Smooth muscle cell (in vitro differentiated cells): ENCODE data around the gene ZDHHC11B. TPM values are rescaled to one million over a fixed set of nuclear protein-coding genes. Genes with fewer than 3 reads are reported as not detected.

Experiments used
- DNase-seq: peaks from one replicate; lab custom pipeline; 2025; ENCODE audit not compliant: unreplicated experiment; lab: John Stamatoyannopoulos, UW
- H2AFZ ChIP-seq: fragments of 200-600 bp; sonication (generic); 2 replicates; pipeline ENCODE4 v1.6.0; 2016; ENCODE audit warnings: antibody characterized with exemption, low read depth, mild to moderate bottlenecking
- H3F3A ChIP-seq: fragments of 200-600 bp; sonication (generic); 2 replicates; pipeline ENCODE4 v1.6.0; 2017; ENCODE audit warnings: antibody characterized with exemption, low read depth
- H3K27ac ChIP-seq: fragments of 200-600 bp; sonication (generic); 2 replicates; pipeline ENCODE4 v1.5.1; 2016; ENCODE audit warnings: low read depth, mild to moderate bottlenecking
- H3K27me3 ChIP-seq: fragments of 200-600 bp; sonication (generic); 2 replicates; pipeline ENCODE4 v1.6.1; 2016; ENCODE audit warnings: low read depth, mild to moderate bottlenecking
- H3K36me3 ChIP-seq: fragments of 200-600 bp; sonication (generic); 2 replicates; pipeline ENCODE4 v1.5.1; 2016; ENCODE audit warnings: low read depth
- H3K4me1 ChIP-seq: fragments of 200-600 bp; sonication (generic); 2 replicates; pipeline ENCODE4 v1.5.1; 2016; ENCODE audit warnings: low read depth
- H3K4me2 ChIP-seq: fragments of 200-600 bp; sonication (generic); 2 replicates; pipeline ENCODE4 v1.6.0; 2016; ENCODE audit warnings: mild to moderate bottlenecking
- H3K4me3 ChIP-seq: fragments of 200-600 bp; sonication (generic); 2 replicates; pipeline ENCODE4 v1.5.1; 2016; ENCODE audit warnings: mild to moderate bottlenecking
- H3K79me2 ChIP-seq: fragments of 200-600 bp; sonication (generic); 2 replicates; pipeline ENCODE4 v1.6.0; 2016; ENCODE audit warnings: low read depth, mild to moderate bottlenecking
- H3K9ac ChIP-seq: fragments of 200-600 bp; sonication (generic); 2 replicates; pipeline ENCODE4 v1.6.0; 2016; ENCODE audit warnings: low read depth
- H3K9me3 ChIP-seq: fragments of 200-600 bp; sonication (generic); replicated peaks from 2 replicates; pipeline ENCODE4 v1.5.1; 2016; ENCODE audit warnings: low read depth
- H4K20me1 ChIP-seq: fragments of 200-600 bp; sonication (generic); 2 replicates; pipeline ENCODE4 v1.6.0; 2016; ENCODE audit warnings: low read depth
- CTCF ChIP-seq: fragments of 200-600 bp; sonication (generic); IDR thresholded peaks from 2 replicates; pipeline ENCODE4 v1.5.1; 2017; ENCODE audit warnings: borderline replicate concordance, mild to moderate bottlenecking, antibody characterized with exemption; ENCODE audit not compliant: insufficient read depth, poor library complexity, severe bottlenecking
- WGBS: methylation state at CpG from one replicate; pipeline ENCODE4 v1.1.7; 2016; ENCODE audit warnings: low lambda C conversion rate; 5-methylcytosine and 5-hydroxymethylcytosine counted together
- polyA plus RNA-seq: library from polyadenylated mRNA; unstranded; fragments of >200 nt; fragmentation: Nextera tagmentation; extraction: Ambion mirVana; gene quantifications from 2 replicates; pipeline ENCODE4 v1.2.1, GENCODE V29; 2016
- total RNA-seq: library from RNA; depleted of rRNA; stranded (reverse); fragments of >200 nt; gene quantifications from 2 replicates; pipeline ENCODE4 v1.2.3, GENCODE V29; 2014

Gene ZDHHC11B
- total and polyA plus RNA-seq, 2 experiments from 2014 or later: not detected

DNA sequence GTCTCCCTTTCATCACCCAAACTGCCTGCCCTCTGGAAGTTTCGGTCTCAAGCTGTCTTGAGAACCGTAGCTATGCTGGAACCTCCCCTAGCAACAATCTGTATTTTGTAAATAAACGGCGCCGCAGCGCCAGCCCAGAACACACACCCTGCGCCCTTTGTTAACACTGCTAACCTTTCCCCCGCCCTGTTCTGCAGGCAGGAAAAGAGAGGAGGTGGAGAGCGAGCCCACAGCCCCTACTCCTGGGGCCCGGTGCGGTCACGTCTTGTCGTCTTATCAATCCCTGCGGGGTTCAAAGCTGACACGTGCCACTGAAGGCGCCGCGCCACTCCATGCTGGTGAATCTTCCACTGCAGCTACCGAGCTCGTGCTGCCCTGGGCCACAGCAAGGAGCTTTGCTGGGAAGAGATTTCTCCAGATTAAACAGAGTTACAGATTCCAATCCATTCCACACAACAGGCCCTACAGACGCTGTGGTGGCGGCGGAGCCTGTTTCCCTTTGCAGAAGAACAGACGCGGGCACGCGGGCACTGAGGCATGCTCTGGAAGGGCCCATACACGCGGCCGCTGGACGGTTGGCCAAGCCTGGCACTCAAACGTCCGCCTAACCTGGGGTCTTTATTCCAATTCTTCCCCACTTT, 25.3 kb downstream of the ZDHHC11B start:
- no peak for TF ChIP-seq CTCF
- DNase-seq: no peak
- Histone ChIP-seq H3K27me3 (no peaks in the 10 kb centered on the region), H3K9me3 (no peaks in the 10 kb centered on the region), H3K9ac (no peak overlapping the region), H3F3A (no peaks in the 10 kb centered on the region), H3K4me3 (no peak overlapping the region), H2AFZ (no peak overlapping the region), H3K27ac (no peak overlapping the region), H3K79me2 (no peaks in the 10 kb centered on the region), H3K36me3 (no peaks in the 10 kb centered on the region), H3K4me2 (no peak overlapping the region), H3K4me1 (peaks cover 13% of the 10 kb centered on the region), H4K20me1 (no peaks in the 10 kb centered on the region)
- WGBS: 78% methylated on average over 33 of the region's 33 CpGs

- DNase-seq: no peak
- no peak overlapping the region for H3K4me3 ChIP-seq
- H3K79me2 ChIP-seq: no peaks in the 10 kb centered on the region
- no peak overlapping the region for H3K4me2 ChIP-seq
- no peak for TF ChIP-seq CTCF
- no peak overlapping the region for H2AFZ ChIP-seq
- WGBS: 93% methylated on average over 15 of the region's 15 CpGs
- H3F3A ChIP-seq: no peaks in the 10 kb centered on the region
- no peaks in the 10 kb centered on the region for H3K36me3 ChIP-seq
- no peaks in the 10 kb centered on the region for H4K20me1 ChIP-seq
- H3K9ac ChIP-seq: no peak overlapping the region
- H3K27me3 ChIP-seq: no peaks in the 10 kb centered on the region
- peaks cover 13% of the 10 kb centered on the region for H3K4me1 ChIP-seq
- no peak overlapping the region for H3K27ac ChIP-seq
- H3K9me3 ChIP-seq: no peaks in the 10 kb centered on the region
Observed at GRCh38 chr5:758698-759053, 25.9 kb downstream of the ZDHHC11B start.

DNA sequence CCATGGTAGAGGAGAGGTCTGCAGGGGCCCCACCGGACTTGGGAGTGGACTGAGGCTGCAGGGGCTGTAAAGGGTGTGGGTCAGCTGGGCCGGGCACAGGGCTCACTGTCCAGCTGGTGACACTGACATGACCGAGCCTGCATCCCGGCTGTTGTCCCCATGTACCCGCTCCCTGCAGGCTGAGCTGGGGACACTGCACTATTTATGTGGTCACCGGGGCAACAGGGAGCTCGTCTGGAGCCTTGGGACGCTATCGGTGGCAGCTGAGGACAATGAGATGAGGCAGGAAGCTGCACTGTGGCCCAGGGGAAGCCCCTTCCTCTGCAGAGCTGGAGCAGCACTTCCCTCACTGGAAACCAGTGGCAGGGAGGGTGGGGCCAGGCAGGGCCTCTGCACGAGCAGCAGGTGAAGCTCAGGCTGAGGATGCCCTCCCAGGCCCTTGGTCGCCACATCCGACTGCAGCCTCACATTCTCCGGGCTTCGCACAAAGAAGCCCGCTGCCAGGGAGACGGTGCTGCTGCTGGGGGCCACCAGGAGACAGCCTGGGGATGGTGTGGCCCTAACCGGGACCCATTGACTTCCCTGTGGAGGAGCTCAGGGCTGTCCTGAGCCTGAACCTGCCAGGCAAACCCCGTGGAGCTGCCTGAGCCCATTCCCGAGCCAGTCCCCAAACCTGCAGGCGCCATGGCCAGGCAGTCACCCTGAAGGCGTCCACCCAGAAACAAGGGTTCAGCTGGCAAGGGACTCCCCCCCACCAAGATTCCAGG, 26.4 kb downstream of the ZDHHC11B start:
- WGBS: 82% methylated on average over 21 of the region's 21 CpGs
- no peaks in the 10 kb centered on the region for H3F3A ChIP-seq
- no peak for DNase-seq
- H3K27me3 ChIP-seq: no peaks in the 10 kb centered on the region
- no peaks in the 10 kb centered on the region for H4K20me1 ChIP-seq
- H3K9me3 ChIP-seq: no peaks in the 10 kb centered on the region
- no peaks in the 10 kb centered on the region for H3K36me3 ChIP-seq
- H3K4me2 ChIP-seq: no peak overlapping the region
- no peak for TF ChIP-seq CTCF
- H3K9ac ChIP-seq: no peak overlapping the region
- H3K79me2 ChIP-seq: no peaks in the 10 kb centered on the region
- no peak overlapping the region for H3K27ac ChIP-seq
- H2AFZ ChIP-seq: no peak overlapping the region
- no peak overlapping the region for H3K4me3 ChIP-seq
- H3K4me1 ChIP-seq: peaks cover 13% of the 10 kb centered on the region
